H1 (cell line): ENCODE data around the gene ATXN7L3. TPM values are rescaled to one million over a fixed set of nuclear protein-coding genes. Genes with fewer than 3 reads are reported as not detected.

Source experiments
- CTCF ChIA-PET: fragments of 300-600 bp; sonication (Branson Sonifier 250); formaldehyde crosslinking; loops from one replicate; lab custom pipeline; 2021; ENCODE audit not compliant: partially characterized antibody; lab: Charles Lee
- POLR2A ChIA-PET: fragments of 300-600 bp; sonication (Branson Sonifier 250); formaldehyde crosslinking; loops from one replicate; lab custom pipeline; 2021; ENCODE audit warnings: inconsistent platforms; ENCODE audit not compliant: partially characterized antibody; lab: Charles Lee
- DNase-seq, 2 experiments: peaks; one replicate each; pipeline versions ENCODE4 v3.0.0 to v3.0.0-alpha.2; 2010 to 2022; ENCODE audit warnings: low spot score in 2 of 2, low read depth in 1 of 2, mixed read lengths in 1 of 2
- FAIRE-seq: peaks from 2 replicates; lab custom pipeline; 2011; peaks lifted over from hg19 to GRCh38; lab: Jason Lieb, UNC
- H2AFZ ChIP-seq: 2 replicates; pipeline ENCODE4 v1.8.1; 2012; ENCODE audit warnings: low read length, inconsistent platforms
- H2AK5ac ChIP-seq: 2 replicates; pipeline ENCODE4 v1.6.1; 2013; ENCODE audit warnings: low read depth, low read length
- H2BK120ac ChIP-seq: replicated peaks from 2 replicates; pipeline ENCODE3; 2013; ENCODE audit warnings: low read depth, low read length, inconsistent platforms
- H2BK12ac ChIP-seq: 2 replicates; pipeline ENCODE4 v1.6.1; 2013; ENCODE audit warnings: low read depth, low read length
- H2BK15ac ChIP-seq: 2 replicates; pipeline ENCODE4 v1.6.1; 2013; ENCODE audit warnings: low read length
- H2BK20ac ChIP-seq: 2 replicates; pipeline ENCODE4 v1.6.1; 2013; ENCODE audit warnings: low read length
- H2BK5ac ChIP-seq: 2 replicates; pipeline ENCODE4 v1.6.1; 2013; ENCODE audit warnings: low read depth, low read length
- H3K14ac ChIP-seq: 2 replicates; pipeline ENCODE4 v1.6.1; 2013; ENCODE audit warnings: inconsistent platforms; ENCODE audit not compliant: insufficient read length
- H3K18ac ChIP-seq: 2 replicates; pipeline ENCODE4 v1.6.1; 2013; ENCODE audit warnings: low read length; ENCODE audit errors: extremely low read depth
- H3K23ac ChIP-seq: 2 replicates; pipeline ENCODE4 v1.6.1; 2013; ENCODE audit warnings: inconsistent platforms; ENCODE audit not compliant: insufficient read length
- H3K23me2 ChIP-seq: 2 replicates; pipeline ENCODE4 v1.6.1; 2013; ENCODE audit warnings: low read depth, low read length
- H3K27ac ChIP-seq: 2 replicates; pipeline ENCODE4 v1.6.1; 2011; ENCODE audit warnings: low read depth, low read length, inconsistent platforms
- H3K27me3 ChIP-seq, 4 experiments: replicated peaks in 1 of 4; 1 replicate in 1 of 4; 2 replicates in 3 of 4; pipeline versions ENCODE4 v1.6.1 to v1.8.1; 2011 to 2013; ENCODE audit warnings: low read length in 3 of 4, mild to moderate bottlenecking in 3 of 4, inconsistent platforms in 2 of 4, mixed read lengths in 2 of 4, moderate library complexity in 1 of 4; ENCODE audit not compliant: control insufficient read depth in 3 of 4, insufficient read depth in 3 of 4; ENCODE audit errors: extremely low read depth in 1 of 4
- H3K36me3 ChIP-seq, 4 experiments: 2 replicates each; pipeline versions ENCODE4 v1.6.1 to v1.8.1; 2011 to 2013; ENCODE audit warnings: mild to moderate bottlenecking in 4 of 4, low read length in 3 of 4, moderate library complexity in 2 of 4, control low read depth in 1 of 4, inconsistent platforms in 1 of 4; ENCODE audit not compliant: insufficient read depth in 4 of 4, control insufficient read depth in 2 of 4
- H3K4ac ChIP-seq: replicated peaks from 2 replicates; pipeline ENCODE3; 2013; ENCODE audit warnings: low read length, low read depth, mixed read lengths, inconsistent platforms; ENCODE audit not compliant: insufficient read length
- H3K4me1 ChIP-seq, 4 experiments: replicated peaks in 1 of 4; 1 replicate in 1 of 4; 2 replicates in 3 of 4; pipeline versions ENCODE4 v1.6.1 to v1.8.1; 2011 to 2013; ENCODE audit warnings: low read length in 3 of 4, inconsistent platforms in 2 of 4, mixed read lengths in 1 of 4; ENCODE audit not compliant: insufficient read depth in 4 of 4, control insufficient read depth in 3 of 4
- H3K4me2 ChIP-seq, 2 experiments: 2 replicates each; pipeline versions ENCODE4 v1.6.1 to v1.8.1; 2011 to 2013; ENCODE audit warnings: low read depth in 2 of 2, low read length in 2 of 2, control low read depth in 1 of 2, inconsistent platforms in 1 of 2, mild to moderate bottlenecking in 1 of 2; ENCODE audit not compliant: insufficient read depth in 1 of 2
- H3K4me3 ChIP-seq, 4 experiments: fragments of 200-600, 300-600 bp in 1 of 4; sonication (generic), shearing (Covaris generic), sonication (Bioruptor Twin) in 1 of 4; 2 replicates each; pipeline versions ENCODE4 v1.5.1 to v1.8.1; 2011 to 2016; ENCODE audit warnings: low read length in 4 of 4, low read depth in 3 of 4, control low read depth in 2 of 4, inconsistent platforms in 2 of 4, mild to moderate bottlenecking in 2 of 4, mixed read lengths in 1 of 4, moderate library complexity in 1 of 4; ENCODE audit not compliant: insufficient read depth in 2 of 4; ENCODE audit errors: extremely low read depth in 1 of 4
- H3K56ac ChIP-seq: replicated peaks from 2 replicates; pipeline ENCODE3; 2013; ENCODE audit warnings: low read depth, mild to moderate bottlenecking, mixed read lengths, low read length, inconsistent platforms; ENCODE audit not compliant: insufficient read length
- H3K79me1 ChIP-seq: 2 replicates; pipeline ENCODE4 v1.6.1; 2013; ENCODE audit warnings: low read depth, low read length, control low read depth
- H3K79me2 ChIP-seq, 2 experiments: 2 replicates each; pipeline versions ENCODE4 v1.6.1 to v1.8.1; 2012 to 2013; ENCODE audit warnings: low read length in 2 of 2, mild to moderate bottlenecking in 2 of 2, inconsistent platforms in 1 of 2; ENCODE audit not compliant: insufficient read depth in 2 of 2, control insufficient read depth in 1 of 2
- H3K9ac ChIP-seq, 4 experiments: replicated peaks in 1 of 4; 1 replicate in 1 of 4; 2 replicates in 3 of 4; pipeline versions ENCODE4 v1.6.1 to v1.8.1; 2011 to 2013; ENCODE audit warnings: low read depth in 3 of 4, low read length in 3 of 4, control low read depth in 2 of 4, mild to moderate bottlenecking in 2 of 4, moderate library complexity in 2 of 4, inconsistent platforms in 1 of 4; ENCODE audit errors: extremely low read depth in 1 of 4
- H3K9me3 ChIP-seq, 2 experiments: 2 replicates each; pipeline versions ENCODE4 v1.6.1 to v1.8.1; 2012 to 2013; ENCODE audit warnings: mild to moderate bottlenecking in 2 of 2, moderate library complexity in 2 of 2, control low read depth in 1 of 2, inconsistent platforms in 1 of 2, low read depth in 1 of 2, low read length in 1 of 2, mixed read lengths in 1 of 2; ENCODE audit not compliant: insufficient read depth in 2 of 2
- H4K20me1 ChIP-seq, 2 experiments: replicated peaks in 1 of 2; 2 replicates each; pipeline versions ENCODE3 to v1.8.1; 2011 to 2013; ENCODE audit warnings: inconsistent platforms in 2 of 2, low read length in 2 of 2, mild to moderate bottlenecking in 1 of 2; ENCODE audit not compliant: insufficient read depth in 2 of 2, control insufficient read depth in 1 of 2
- H4K5ac ChIP-seq: 2 replicates; pipeline ENCODE4 v1.6.1; 2013; ENCODE audit warnings: low read length, low read depth, mixed read lengths, inconsistent platforms; ENCODE audit not compliant: insufficient read length
- H4K8ac ChIP-seq: 2 replicates; pipeline ENCODE4 v1.8.0; 2013; ENCODE audit warnings: mild to moderate bottlenecking, moderate library complexity, low read length, inconsistent platforms; ENCODE audit not compliant: insufficient read depth; ENCODE audit errors: extremely low read depth
- H4K91ac ChIP-seq: replicated peaks from 2 replicates; pipeline ENCODE3; 2013; ENCODE audit warnings: low read length, mixed read lengths, inconsistent platforms; ENCODE audit not compliant: insufficient read length
- CBX8 ChIP-seq: fragments of 300-800, 300-1000 bp; sonication (generic); IDR thresholded peaks from 2 replicates; pipeline ENCODE4 v1.7.1; 2016; ENCODE audit warnings: low read depth, low read length, borderline replicate concordance
- GABPA ChIP-seq: IDR thresholded peaks from 2 replicates; pipeline ENCODE4 v1.6.1; 2011; ENCODE audit warnings: mild to moderate bottlenecking, low read length, moderate library complexity, borderline replicate concordance; ENCODE audit not compliant: insufficient read depth
- SIRT6 ChIP-seq: IDR thresholded peaks from one replicate; pipeline ENCODE4 v1.7.1; 2012; ENCODE audit warnings: low read length, inconsistent platforms
- SUZ12 ChIP-seq: fragments of 200-600 bp; sonication (generic); IDR thresholded peaks from 2 replicates; pipeline ENCODE4 v1.6.1; 2012; ENCODE audit warnings: mild to moderate bottlenecking, inconsistent platforms, low read length, moderate library complexity, mixed read lengths
- WGBS, 2 experiments: shearing (Covaris generic) in 1 of 2; methylation state at CpG; one replicate each; pipeline versions ENCODE4 v1.1.6 to v1.1.7; 2013 to 2015; ENCODE audit warnings: low lambda C conversion rate in 2 of 2, mixed read lengths in 2 of 2, inconsistent platforms in 1 of 2, low coverage in 1 of 2, missing lambda C conversion rate in 1 of 2; ENCODE audit not compliant: insufficient replicate concordance in 2 of 2, insufficient coverage in 1 of 2, insufficient read length in 1 of 2; ENCODE audit errors: extremely low coverage in 1 of 2, missing lambda C conversion rate in 1 of 2; 5-methylcytosine and 5-hydroxymethylcytosine counted together
- polyA plus RNA-seq, 7 experiments: library from polyadenylated mRNA; depleted of rRNA in 3 of 7; stranded (reverse) in 5 of 7; unstranded in 2 of 7; fragments of >200 nt in 5 of 7; fragments of 200-250 nt in 2 of 7; gene quantifications; 1 replicate in 5 of 7; 2 replicates in 1 of 7; 4 replicates in 1 of 7; pipeline versions ENCODE4 v1.2.1 to v1.2.3, GENCODE V29; 2011 to 2013; ENCODE audit warnings: missing spikeins in 2 of 7, mixed read lengths in 2 of 7
- total RNA-seq: library from RNA; stranded (reverse); fragmentation: NEBNext Ultra II Directional; extraction: Animal tissue kit (Norgen Biotek cat#: 25700); gene quantifications from 2 replicates; pipeline ENCODE4 v1.2.1, GENCODE V29; 2021

Gene ATXN7L3
- total and polyA plus RNA-seq, 2 of the 8 experiments (the other 6 are each of a cell fraction or from before 2014, with no cell fraction given): 53.7 to 103 TPM

- Histone ChIP-seq H3K27ac (no peak overlapping the region), H4K91ac (no peak overlapping the region), H3K36me3 (peaks cover 10 to 19% (median 15%) of the 10 kb centered on the region in 4 experiments), H3K27me3 (no peaks in the 10 kb centered on the region), H2BK20ac (no peak overlapping the region), H2AK5ac (no peak overlapping the region), H2BK5ac (no peak overlapping the region), H4K20me1 (peaks cover 0 to 5% of the 10 kb centered on the region in 2 experiments), H3K23ac (no peak overlapping the region), H2BK120ac (no peak overlapping the region), H4K5ac (no peak overlapping the region), H3K18ac (no peak overlapping the region), H2BK12ac (no peak overlapping the region), H3K9me3 (no peaks in the 10 kb centered on the region), H3K4me3 (no peak overlapping the region; a peak in 1 of 8 replicates), H3K23me2 (no peaks in the 10 kb centered on the region; the same call in 1 of the 2 replicates), H3K4me2 (peak overlapping the region in 1 of 2 experiments; percentile 76; a peak in 1 of 4 replicates), H2AFZ (no peak overlapping the region), H2BK15ac (no peak overlapping the region), H3K4ac (no peak overlapping the region), H3K56ac (no peak overlapping the region), H3K79me1 (peaks cover 9% of the 10 kb centered on the region), H3K9ac (no peak overlapping the region; a peak in 1 of 7 replicates), H4K8ac (no peak overlapping the region), H3K14ac (no peak overlapping the region), H3K4me1 (peaks cover 0 to 4% (median 0%) of the 10 kb centered on the region in 4 experiments; a peak in 1 of 7 replicates), H3K79me2 (peaks cover 5 to 39% of the 10 kb centered on the region in 2 experiments; a peak in 3 of 4 replicates)
- POLR2A ChIA-PET: interaction anchor here (0.7 to 5.8 kb wide), 7 partner anchors 9 to 185 kb away, joined by 3 to 84 read pairs (median 3); partner anchors contain the start of gene ASB16
- CTCF ChIA-PET: interaction anchor here (0.9 to 6.3 kb wide), 11 partner anchors 12 to 167 kb away, joined by 3 to 36 read pairs (median 4); partner anchors contain the start of gene ASB16
- no peak for FAIRE-seq
- no peak for TF ChIP-seq CBX8
- no peak for TF ChIP-seq GABPA
- TF ChIP-seq SIRT6: no peak
- no peak for TF ChIP-seq SUZ12
- WGBS, 2 experiments: 93% methylated on average over 8 of the region's 8 CpGs; no CpG with 5 or more reads in 1 of the 2 experiments
- DNase-seq: no peak
These were observed 15.4 kb downstream of the ATXN7L3 start for GRCh38 chr17:44184212-44184810.
